GM19043 (cell line): Measurements from ENCODE around the gene SLC29A1.

Source experiments
- ATAC-seq: cut with Tn5 transposase; IDR thresholded peaks from one replicate; pipeline ENCODE4 v1.9.1; 2021; ENCODE audit warnings: low read depth; ENCODE audit not compliant: unreplicated experiment

Gene SLC29A1

DNA sequence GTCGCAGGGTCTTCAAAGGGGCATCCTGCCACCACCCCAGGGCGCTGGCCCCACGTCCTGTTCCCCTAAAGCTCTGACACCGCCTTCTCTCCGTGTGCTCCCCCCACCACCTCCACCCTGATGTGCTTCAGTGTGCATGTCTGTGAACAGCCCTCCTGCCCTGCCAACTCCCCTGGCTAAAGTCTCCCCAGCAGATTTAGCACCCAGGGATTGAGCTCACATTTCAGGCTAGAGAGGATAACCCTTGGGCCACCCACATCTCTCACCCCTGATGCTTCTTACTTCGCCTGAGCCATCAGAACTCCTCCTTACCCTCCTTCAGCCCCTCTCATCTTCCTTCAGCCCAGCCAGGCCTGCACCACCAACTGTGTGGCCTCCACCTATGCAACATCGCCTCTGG is 54.4 kb downstream of the SLC29A1 start:
- no peak for ATAC-seq

DNA sequence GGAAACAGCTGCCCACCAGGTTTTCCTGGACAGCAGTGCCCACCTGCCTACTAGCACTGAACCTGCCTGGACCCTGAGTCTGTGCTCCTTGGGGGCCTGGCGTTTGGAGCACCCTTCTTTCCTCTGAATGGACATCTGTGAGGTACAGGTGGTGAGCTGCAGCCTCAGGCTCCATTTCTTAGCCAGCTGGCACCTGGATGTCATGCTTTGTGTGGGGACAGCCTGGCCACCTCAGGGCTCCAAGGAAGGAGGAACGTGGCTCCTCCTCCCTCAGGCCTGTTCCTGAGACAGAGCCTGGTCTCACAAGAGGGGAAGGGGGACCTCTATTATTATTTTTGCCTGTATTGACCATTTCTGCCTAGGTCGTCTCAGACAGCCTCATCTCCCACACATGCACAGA is 54.9 kb downstream of the SLC29A1 start:
- no peak for ATAC-seq

GRCh38 chr6:44278774-44279697 is 55.6 kb downstream of the SLC29A1 start:
- no peak for ATAC-seq
